ENCODE data around the gene REM1. TPM values are rescaled to one million over a fixed set of nuclear protein-coding genes. Genes with fewer than 3 reads are reported as not detected.

REM1 gene
- total and polyA plus RNA-seq, 2 of the 13 experiments (the other 11 are each of a cell fraction or from before 2014, with no cell fraction given), result not detected

DNA sequence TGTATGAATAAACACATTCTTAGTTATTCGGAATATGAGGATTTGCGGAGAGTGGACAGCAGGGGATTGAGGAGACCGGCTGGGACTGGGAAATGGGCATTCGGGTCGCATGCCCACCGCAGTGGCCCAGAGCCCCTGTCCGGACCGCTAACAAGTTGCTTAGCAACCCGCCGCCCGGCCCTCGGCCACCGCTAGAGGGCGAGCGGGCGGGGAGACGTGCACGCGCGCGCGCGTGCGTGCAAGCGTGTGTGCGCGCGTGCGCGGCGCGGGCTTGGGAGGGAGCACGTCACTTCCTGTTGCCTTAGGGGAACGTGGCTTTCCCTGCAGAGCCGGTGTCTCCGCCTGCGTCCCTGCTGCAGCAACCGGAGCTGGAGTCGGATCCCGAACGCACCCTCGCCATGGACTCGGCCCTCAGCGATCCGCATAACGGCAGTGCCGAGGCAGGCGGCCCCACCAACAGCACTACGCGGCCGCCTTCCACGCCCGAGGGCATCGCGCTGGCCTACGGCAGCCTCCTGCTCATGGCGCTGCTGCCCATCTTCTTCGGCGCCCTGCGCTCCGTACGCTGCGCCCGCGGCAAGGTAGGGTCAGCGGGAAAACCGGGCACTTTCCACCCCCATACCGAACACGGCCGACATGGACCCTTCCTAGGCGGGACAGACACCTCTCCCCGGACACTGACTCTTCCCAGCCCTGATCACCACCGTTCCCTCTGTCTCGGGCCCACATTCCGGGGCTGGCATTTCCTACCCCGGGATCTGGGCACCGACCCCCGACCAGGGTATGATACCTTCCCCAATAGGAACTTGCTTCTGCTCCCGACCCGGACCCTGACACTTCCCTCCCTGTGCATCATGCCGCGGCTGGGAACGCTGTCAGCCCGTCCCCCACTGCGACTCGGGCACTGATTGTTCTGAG lies 39.3 kb downstream of the REM1 start, which contains the start of gene HM13 (continued):
- TF ChIP-seq ZZZ3 (CRISPR knock-in tag; IDR thresholded peaks at IDR 0.05; ENCODE audit: borderline replicate concordance) (peak; percentile 94), ZNF460 (CRISPR knock-in tag; IDR thresholded peaks at IDR 0.05; ENCODE audit: borderline replicate concordance) (no peak; the same call in 1 of the 2 replicates), ZSCAN9 (CRISPR knock-in tag; IDR thresholded peaks at IDR 0.05; ENCODE audit: borderline replicate concordance) (peak; percentile 17; the same call in 1 of the 2 replicates), ARHGAP35 (CRISPR knock-in tag; IDR thresholded peaks at IDR 0.05; ENCODE audit: borderline replicate concordance) (peak; percentile 90), ZNF766 (CRISPR knock-in tag; IDR thresholded peaks at IDR 0.05; ENCODE audit: borderline replicate concordance) (peak; percentile 93), MAZ (IDR thresholded peaks at IDR 0.05; ENCODE audit: borderline replicate concordance, low read depth, low read length) (peak; percentile 85; the same call in 1 of the 2 replicates), MAZ (CRISPR knock-in tag; IDR thresholded peaks at IDR 0.05; ENCODE audit: low read depth) (peak; percentile 98), NFYB (CRISPR knock-in tag; IDR thresholded peaks at IDR 0.05) (peak; percentile 57; the same call in 1 of the 2 replicates), KLF13 (CRISPR knock-in tag; IDR thresholded peaks at IDR 0.05) (peak; percentile 84; the same call in 1 of the 2 replicates), SYNCRIP (IDR thresholded peaks at IDR 0.05; ENCODE audit: insufficient read depth, low read depth, low read length) (no peak), GABPA (IDR thresholded peaks at IDR 0.05; ENCODE audit: low read depth, low read length) (peak; percentile 84), GABPA (CRISPR knock-in tag; IDR thresholded peaks at IDR 0.05; ENCODE audit: low read depth) (peak; percentile 89), GZF1 (CRISPR knock-in tag; IDR thresholded peaks at IDR 0.05) (peak; percentile 86), RAD51 (IDR thresholded peaks at IDR 0.05; ENCODE audit: borderline replicate concordance) (no peak), HDAC1 (CRISPR knock-in tag; IDR thresholded peaks at IDR 0.05) (peak; percentile 99), XBP1 (CRISPR knock-in tag; IDR thresholded peaks at IDR 0.05) (peak; percentile 96), TSC22D2 (CRISPR knock-in tag; IDR thresholded peaks at IDR 0.05; ENCODE audit: borderline replicate concordance) (peak; percentile 81; the same call in 1 of the 2 replicates), ZSCAN25 (CRISPR knock-in tag; IDR thresholded peaks at IDR 0.05) (0 out of 2 replicates have a peak, but pooled peaks have one; percentile 20), POLR2G (IDR thresholded peaks at IDR 0.05; ENCODE audit: low read depth, low read length) (peak; percentile 98), HOXA7 (CRISPR knock-in tag; IDR thresholded peaks at IDR 0.05) (no peak), ZNF550 (CRISPR knock-in tag; IDR thresholded peaks at IDR 0.05; ENCODE audit: borderline replicate concordance) (peak; percentile 94; the same call in 1 of the 2 replicates), ZNF24 (IDR thresholded peaks at IDR 0.05) (0 out of 2 replicates have a peak, but pooled peaks have one; percentile 29), ZFP36L1 (CRISPR knock-in tag; IDR thresholded peaks at IDR 0.05) (peak; percentile 77; the same call in 1 of the 2 replicates)
- TF ChIP-seq, protein P1, sequence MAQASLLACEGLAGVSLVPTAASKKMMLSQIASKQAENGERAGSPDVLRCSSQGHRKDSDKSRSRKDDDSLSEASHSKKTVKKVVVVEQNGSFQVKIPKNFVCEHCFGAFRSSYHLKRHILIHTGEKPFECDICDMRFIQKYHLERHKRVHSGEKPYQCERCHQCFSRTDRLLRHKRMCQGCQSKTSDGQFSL (CRISPR knock-in tag; IDR thresholded peaks at IDR 0.05), result no peak
- TF ChIP-seq, protein P2, sequence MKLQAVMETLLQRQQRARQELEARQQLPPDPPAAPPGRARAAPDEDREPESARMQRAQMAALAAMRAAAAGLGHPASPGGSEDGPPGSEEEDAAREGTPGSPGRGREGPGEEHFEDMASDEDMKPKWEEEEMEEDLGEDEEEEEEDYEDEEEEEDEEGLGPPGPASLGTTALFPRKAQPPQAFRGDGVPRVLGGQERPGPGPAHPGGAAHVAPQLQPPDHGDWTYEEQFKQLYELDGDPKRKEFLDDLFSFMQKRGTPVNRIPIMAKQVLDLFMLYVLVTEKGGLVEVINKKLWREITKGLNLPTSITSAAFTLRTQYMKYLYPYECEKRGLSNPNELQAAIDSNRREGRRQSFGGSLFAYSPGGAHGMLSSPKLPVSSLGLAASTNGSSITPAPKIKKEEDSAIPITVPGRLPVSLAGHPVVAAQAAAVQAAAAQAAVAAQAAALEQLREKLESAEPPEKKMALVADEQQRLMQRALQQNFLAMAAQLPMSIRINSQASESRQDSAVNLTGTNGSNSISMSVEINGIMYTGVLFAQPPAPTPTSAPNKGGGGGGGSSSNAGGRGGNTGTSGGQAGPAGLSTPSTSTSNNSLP (IDR thresholded peaks at IDR 0.05; ENCODE audit: low read depth, low read length), result peak; percentile 21; the same call in 1 of the 2 replicates
- TF ChIP-seq, protein P3, sequence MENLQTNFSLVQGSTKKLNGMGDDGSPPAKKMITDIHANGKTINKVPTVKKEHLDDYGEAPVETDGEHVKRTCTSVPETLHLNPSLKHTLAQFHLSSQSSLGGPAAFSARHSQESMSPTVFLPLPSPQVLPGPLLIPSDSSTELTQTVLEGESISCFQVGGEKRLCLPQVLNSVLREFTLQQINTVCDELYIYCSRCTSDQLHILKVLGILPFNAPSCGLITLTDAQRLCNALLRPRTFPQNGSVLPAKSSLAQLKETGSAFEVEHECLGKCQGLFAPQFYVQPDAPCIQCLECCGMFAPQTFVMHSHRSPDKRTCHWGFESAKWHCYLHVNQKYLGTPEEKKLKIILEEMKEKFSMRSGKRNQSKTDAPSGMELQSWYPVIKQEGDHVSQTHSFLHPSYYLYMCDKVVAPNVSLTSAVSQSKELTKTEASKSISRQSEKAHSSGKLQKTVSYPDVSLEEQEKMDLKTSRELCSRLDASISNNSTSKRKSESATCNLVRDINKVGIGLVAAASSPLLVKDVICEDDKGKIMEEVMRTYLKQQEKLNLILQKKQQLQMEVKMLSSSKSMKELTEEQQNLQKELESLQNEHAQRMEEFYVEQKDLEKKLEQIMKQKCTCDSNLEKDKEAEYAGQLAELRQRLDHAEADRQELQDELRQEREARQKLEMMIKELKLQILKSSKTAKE (CRISPR knock-in tag; IDR thresholded peaks at IDR 0.05; ENCODE audit: borderline replicate concordance), result no peak

Data from HepG2 (cell line).